HCT116 (cell line): ENCODE measurements around the gene RTKN2. TPM values are rescaled to one million over a fixed set of nuclear protein-coding genes. Genes with fewer than 3 reads are reported as not detected.

Source experiments
- ATAC-seq: fragments of 200-7000 bp; cut with Tn5 transposase; 2 replicates; pipeline ENCODE4 v1.9.1; 2020; ENCODE audit warnings: mild to moderate bottlenecking, moderate library complexity
- BruUV-seq: library from RNA; stranded (reverse); fragments of 400-500 nt; replicated peaks from 2 replicates; lab custom pipeline; 2021; lab: Mats Ljungman, UMichigan
- CTCF ChIA-PET: fragments of 300-600 bp; sonication (Branson Sonifier 250); formaldehyde crosslinking; loops from one replicate; lab custom pipeline; 2021; ENCODE audit warnings: antibody characterized with exemption; lab: Charles Lee
- POLR2A ChIA-PET: fragments of 300-600, 350-600 bp; sonication (Branson Sonifier 250); formaldehyde crosslinking; loops from one replicate; lab custom pipeline; 2021; ENCODE audit warnings: antibody characterized with exemption; lab: Charles Lee
- RAD21 ChIA-PET, 2 experiments: fragments of 300-600 bp; sonication (Branson Sonifier 250); formaldehyde crosslinking; loops; one replicate each; lab custom pipeline; 2023; ENCODE audit warnings: low total read pairs in 2 of 2; ENCODE audit not compliant: uncharacterized antibody in 2 of 2, unreplicated experiment in 2 of 2, low non-redundant PET in 1 of 2; lab: Charles Lee
- DNase-seq: peaks from one replicate; pipeline ENCODE4 v3.0.0-alpha.2; 2010; ENCODE audit warnings: low read depth, low spot score
- H2AFZ ChIP-seq: fragments of 200-600 bp; shearing (Covaris generic), sonication (generic); 2 replicates; pipeline ENCODE4 v1.6.1; 2017; ENCODE audit warnings: low read depth, mixed run types, mixed read lengths, antibody characterized with exemption, low read length; ENCODE audit not compliant: poor library complexity, severe bottlenecking
- H3K27ac ChIP-seq: 2 replicates; pipeline ENCODE4 v1.5.1; 2012; ENCODE audit warnings: low read depth, low read length
- H3K27me3 ChIP-seq: fragments of 200-600 bp; sonication (generic); 2 replicates; pipeline ENCODE4 v1.6.1; 2016; ENCODE audit warnings: mixed run types, low read length, mixed read lengths; ENCODE audit not compliant: insufficient read depth
- H3K36me3 ChIP-seq, 2 experiments: fragments of 200-500 bp in 1 of 2; fragments of 200-600 bp in 1 of 2; sonication (Bioruptor generic) in 1 of 2; sonication (generic) in 1 of 2; 2 replicates each; pipeline versions ENCODE4 v1.5.1 to v1.6.1; 2014 to 2016; ENCODE audit warnings: low read length in 2 of 2, inconsistent platforms in 1 of 2, mixed read lengths in 1 of 2, mixed run types in 1 of 2; ENCODE audit not compliant: insufficient read depth in 2 of 2, control insufficient read depth in 1 of 2
- H3K4me1 ChIP-seq, 2 experiments: fragments of 200-600 bp in 1 of 2; sonication (generic) in 1 of 2; 2 replicates each; pipeline versions ENCODE4 v1.5.1 to v1.6.1; 2012 to 2017; ENCODE audit warnings: low read length in 2 of 2, inconsistent platforms in 1 of 2, mild to moderate bottlenecking in 1 of 2, mixed read lengths in 1 of 2, mixed run types in 1 of 2, moderate library complexity in 1 of 2; ENCODE audit not compliant: insufficient read depth in 2 of 2, control insufficient read depth in 1 of 2
- H3K4me2 ChIP-seq: fragments of 200-600 bp; sonication (generic); 2 replicates; pipeline ENCODE4 v1.6.1; 2017; ENCODE audit warnings: mixed run types, low read length, mixed read lengths
- H3K4me3 ChIP-seq, 2 experiments: fragments of 200-600 bp in 1 of 2; sonication (generic) in 1 of 2; replicated peaks in 1 of 2; 2 replicates each; pipeline ENCODE4 v1.5.1; 2011 to 2016; ENCODE audit warnings: low read length in 2 of 2, control low read depth in 1 of 2, low read depth in 1 of 2, mild to moderate bottlenecking in 1 of 2, mixed read lengths in 1 of 2, mixed run types in 1 of 2
- H3K79me2 ChIP-seq: fragments of 200-600 bp; sonication (generic); 2 replicates; pipeline ENCODE4 v1.6.1; 2017; ENCODE audit warnings: mild to moderate bottlenecking, mixed run types, low read length, moderate library complexity, mixed read lengths; ENCODE audit not compliant: insufficient read depth
- H3K9ac ChIP-seq: fragments of 200-600 bp; sonication (generic); 2 replicates; pipeline ENCODE4 v1.6.1; 2016; ENCODE audit warnings: low read length, mixed read lengths
- H3K9me2 ChIP-seq: fragments of 200-600 bp; sonication (generic), shearing (Covaris generic); 2 replicates; pipeline ENCODE4 v1.6.1; 2017; ENCODE audit warnings: mixed run types, mild to moderate bottlenecking, moderate library complexity; ENCODE audit not compliant: insufficient read depth
- H3K9me3 ChIP-seq, 2 experiments: fragments of 200-500 bp in 1 of 2; fragments of 200-600 bp in 1 of 2; sonication (Bioruptor generic) in 1 of 2; sonication (generic) in 1 of 2; 2 replicates each; pipeline ENCODE4 v1.6.1; 2014 to 2017; ENCODE audit warnings: low read length in 2 of 2, mixed read lengths in 2 of 2, inconsistent platforms in 1 of 2, low read depth in 1 of 2, mild to moderate bottlenecking in 1 of 2, mixed run types in 1 of 2, moderate library complexity in 1 of 2; ENCODE audit not compliant: control insufficient read depth in 1 of 2, insufficient read depth in 1 of 2
- H4K20me1 ChIP-seq: fragments of 200-600 bp; sonication (generic), shearing (Covaris generic); 2 replicates; pipeline ENCODE4 v1.6.1; 2017; ENCODE audit warnings: mixed run types, mild to moderate bottlenecking, moderate library complexity; ENCODE audit not compliant: insufficient read depth
- ATF3 ChIP-seq: IDR thresholded peaks from 2 replicates; pipeline ENCODE4 v1.6.1; 2012
- CBX3 ChIP-seq: IDR thresholded peaks from 2 replicates; pipeline ENCODE4 v1.6.1; 2012; ENCODE audit warnings: low read depth
- CTCF ChIP-seq, 3 experiments: fragments of 200-600 bp in 1 of 3; sonication (generic) in 1 of 3; IDR thresholded peaks in 2 of 3; conservative IDR thresholded peaks in 1 of 3; 2 replicates each; pipeline ENCODE4 v1.5.1; 2012 to 2017; ENCODE audit warnings: low read depth in 2 of 3, low read length in 2 of 3, antibody characterized with exemption in 1 of 3, borderline replicate concordance in 1 of 3, control low read depth in 1 of 3, mild to moderate bottlenecking in 1 of 3, mixed read lengths in 1 of 3, mixed run types in 1 of 3, moderate library complexity in 1 of 3; ENCODE audit not compliant: insufficient read depth in 1 of 3
- ELF1 ChIP-seq: IDR thresholded peaks from 2 replicates; pipeline ENCODE4 v1.6.1; 2012; ENCODE audit warnings: low read depth, borderline replicate concordance
- EZH2phosphoT487 ChIP-seq: fragments of 200-600 bp; IDR thresholded peaks from 2 replicates; pipeline ENCODE4 v1.6.1; 2018; ENCODE audit warnings: antibody characterized with exemption, borderline replicate concordance
- FOSL1 ChIP-seq: IDR thresholded peaks from 2 replicates; pipeline ENCODE4 v1.6.1; 2012; ENCODE audit warnings: low read depth
- POLR2A ChIP-seq: IDR thresholded peaks from 2 replicates; pipeline ENCODE4 v1.7.0; 2011; ENCODE audit warnings: borderline replicate concordance; ENCODE audit not compliant: insufficient read depth, insufficient read length; ENCODE audit errors: extremely low read depth
- POLR2AphosphoS5 ChIP-seq: IDR thresholded peaks from 2 replicates; pipeline ENCODE4 v1.6.1; 2011; ENCODE audit warnings: mild to moderate bottlenecking, low read depth, low read length, moderate library complexity
- RAD21 ChIP-seq: IDR thresholded peaks from 2 replicates; pipeline ENCODE4 v1.6.1; 2012; ENCODE audit warnings: low read depth, mild to moderate bottlenecking
- SIN3A ChIP-seq: IDR thresholded peaks from 2 replicates; pipeline ENCODE4 v1.6.1; 2012; ENCODE audit warnings: low read depth
- SP1 ChIP-seq: IDR thresholded peaks from 2 replicates; pipeline ENCODE4 v1.6.1; 2012; ENCODE audit warnings: low read depth
- SRF ChIP-seq: IDR thresholded peaks from 2 replicates; pipeline ENCODE4 v1.6.1; 2012; ENCODE audit warnings: low read depth
- TCF7L2 ChIP-seq: IDR thresholded peaks from 2 replicates; pipeline ENCODE4 v1.7.0; 2011; ENCODE audit warnings: borderline replicate concordance, inconsistent platforms; ENCODE audit not compliant: insufficient read depth, insufficient read length; ENCODE audit errors: extremely low read depth
- ZBTB33 ChIP-seq: IDR thresholded peaks from 2 replicates; pipeline ENCODE4 v1.6.1; 2011; ENCODE audit warnings: mild to moderate bottlenecking, low read length, moderate library complexity; ENCODE audit not compliant: insufficient replicate concordance; ENCODE audit errors: extremely low read depth
- ZFX ChIP-seq: fragments of 450-650 bp; IDR thresholded peaks from 2 replicates; pipeline ENCODE4 v1.6.1; 2017
- ZNF274 ChIP-seq: fragments of 200-500 bp; sonication (Bioruptor generic); IDR thresholded peaks from 2 replicates; pipeline ENCODE4 v1.6.1; 2014; ENCODE audit warnings: mild to moderate bottlenecking, low read depth, low read length, inconsistent platforms
- intact Hi-C: fragments of 100-400 bp; cut with micrococcal nuclease; formaldehyde crosslinking; loops from 2 replicates; pipeline ENCODE4 v1.10.0; 2022
- total RNA-seq: library from RNA; stranded (reverse); gene quantifications from one replicate; pipeline ENCODE4 v1.2.1, GENCODE V29; 2021; ENCODE audit not compliant: unreplicated experiment

Gene RTKN2
- total RNA-seq, 1 experiment from 2014 or later = 7.9 TPM

GRCh38 chr10:62224606-62225005 lies 44.0 kb downstream of the RTKN2 start:
- POLR2A ChIA-PET = no interaction called here
- Histone ChIP-seq H3K36me3 (no peaks in the 10 kb centered on the region), H2AFZ (no peak overlapping the region), H3K4me1 (no peaks in the 10 kb centered on the region), H3K27ac (no peak overlapping the region), H4K20me1 (no peaks in the 10 kb centered on the region), H3K9me2 (no peaks in the 10 kb centered on the region), H3K79me2 (no peaks in the 10 kb centered on the region), H3K4me2 (no peak overlapping the region), H3K27me3 (no peaks in the 10 kb centered on the region), H3K9ac (no peak overlapping the region), H3K4me3 (no peak overlapping the region), H3K9me3 (no peaks in the 10 kb centered on the region)
- ATAC-seq (no peak), DNase-seq (no peak)
- RAD21 ChIA-PET = no interaction called here
- CTCF ChIA-PET = no interaction called here
- TF ChIP-seq ATF3 (no peak), SIN3A (no peak), CTCF (IDR thresholded peaks at IDR 0.05 in 2 of 3, conservative IDR thresholded peaks at IDR 0.05 in 1 of 3; ENCODE audit: borderline replicate concordance in 1 of 3, insufficient read depth in 1 of 3, low read depth in 2 of 3, low read length in 2 of 3) (no peak), RAD21 (no peak)
- no TSS peak for BruUV-seq
- intact Hi-C loops = no loop called here

- DNase-seq (no peak), ATAC-seq (no peak)
- no peak overlapping the region for H3K4me2 ChIP-seq
- no peaks in the 10 kb centered on the region for H4K20me1 ChIP-seq
- H3K9me2 ChIP-seq = no peaks in the 10 kb centered on the region; the same call in 1 of the 2 replicates
- POLR2A ChIA-PET = interaction anchor here (1.5 kb wide), 1 partner anchor 51 kb away, joined by 4 read pairs; the partner anchor contains the start of gene RTKN2
- H3K27me3 ChIP-seq = no peaks in the 10 kb centered on the region
- no peaks in the 10 kb centered on the region for H3K79me2 ChIP-seq
- no peaks in the 10 kb centered on the region for H3K9me3 ChIP-seq
- no peak overlapping the region for H2AFZ ChIP-seq
- no peak overlapping the region for H3K27ac ChIP-seq
- no peak overlapping the region for H3K4me3 ChIP-seq
- CTCF ChIA-PET = no interaction called here
- no peaks in the 10 kb centered on the region for H3K36me3 ChIP-seq
- RAD21 ChIA-PET = no interaction called here
- no peaks in the 10 kb centered on the region for H3K4me1 ChIP-seq
- no peak overlapping the region for H3K9ac ChIP-seq
- no TSS peak for BruUV-seq
- intact Hi-C loops = no loop called here
- TF ChIP-seq SRF = no peak
- TF ChIP-seq FOSL1 = no peak
- TF ChIP-seq EZH2phosphoT487 = no peak
- no peak for TF ChIP-seq ZNF274
- TF ChIP-seq TCF7L2 = no peak
- TF ChIP-seq POLR2AphosphoS5 = no peak
- TF ChIP-seq ZBTB33 = no peak
- TF ChIP-seq SP1 = no peak
- TF ChIP-seq ZFX = no peak
- TF ChIP-seq POLR2A = no peak
- TF ChIP-seq CBX3 = no peak
- no peak for TF ChIP-seq SIN3A
- TF ChIP-seq ELF1 = no peak
Measured at GRCh38 chr10:62217683-62218082, 51.0 kb downstream of the RTKN2 start.
